ENCODE data around the gene MMP2.
A peak's percentile ranks its signal among the peaks of the same experiment; 100 is the strongest.

The MMP2 gene

GRCh38 chr16:55495616-55496289 lies 16.8 kb downstream of the MMP2 start:
- DNase-seq: no peak

DNA sequence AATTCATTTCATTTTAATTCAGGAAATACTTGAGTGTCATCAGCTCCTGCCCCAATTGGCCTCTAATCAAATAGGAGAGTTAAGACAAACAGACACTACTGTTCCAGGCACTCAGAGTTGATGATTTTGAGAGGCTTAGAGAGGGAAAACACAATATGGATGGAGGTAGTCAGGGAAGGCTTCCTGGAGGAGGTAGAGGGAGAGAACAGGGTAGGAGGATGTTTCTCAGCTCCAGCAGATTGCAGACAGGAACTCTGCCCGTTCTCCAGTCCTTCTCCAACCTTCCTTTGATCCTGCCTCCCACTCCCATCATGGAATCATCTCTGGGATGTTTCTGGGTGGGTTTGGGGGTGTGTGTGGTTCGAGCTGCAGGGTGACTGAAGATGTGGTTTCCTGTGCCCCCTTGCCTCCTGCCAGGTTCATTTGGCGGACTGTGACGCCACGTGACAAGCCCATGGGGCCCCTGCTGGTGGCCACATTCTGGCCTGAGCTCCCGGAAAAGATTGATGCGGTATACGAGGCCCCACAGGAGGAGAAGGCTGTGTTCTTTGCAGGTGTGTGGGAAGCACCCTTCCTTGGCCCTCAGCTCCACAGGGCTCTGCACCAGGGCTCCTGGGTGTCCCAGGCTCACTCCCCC lies 17.6 kb downstream of the MMP2 start:
- no peak for DNase-seq

- no peak for DNase-seq
Observed at GRCh38 chr16:55497558-55497957, 18.6 kb downstream of the MMP2 start.

GRCh38 chr16:55498101-55498500 lies 19.1 kb downstream of the MMP2 start:
- no peak for DNase-seq

- no peak for DNase-seq
Observed at GRCh38 chr16:55499281-55499680, 20.3 kb downstream of the MMP2 start.

DNA sequence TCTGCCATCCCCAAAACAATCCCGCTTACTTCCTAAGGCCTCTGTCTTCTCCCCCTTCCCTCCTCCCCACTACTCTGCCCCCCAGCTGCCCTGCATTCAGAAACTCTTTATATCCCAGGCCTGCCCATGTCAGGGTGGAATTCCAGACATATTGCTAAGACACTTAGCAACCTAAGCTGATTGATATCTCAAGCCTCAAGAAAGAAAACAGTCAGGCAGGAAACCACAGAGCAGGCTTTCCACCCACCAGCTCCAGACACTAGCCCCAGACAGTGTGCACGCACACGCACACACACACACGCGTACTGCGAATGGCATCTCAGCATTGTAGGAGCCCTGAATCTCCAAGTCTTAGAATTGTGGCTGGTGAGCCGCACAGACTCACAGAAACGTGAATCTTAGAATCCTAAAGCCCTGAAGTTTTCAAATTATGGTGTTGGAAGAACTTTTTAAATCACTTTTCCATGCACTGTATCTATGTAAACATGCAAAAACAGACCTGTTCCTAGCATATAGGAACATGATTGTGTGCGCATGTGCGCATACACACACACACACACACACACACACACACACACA lies 21.0 kb downstream of the MMP2 start:
- DNase-seq: peak in 1 of 2 donors; percentile 34

- no peak for DNase-seq
Observed at GRCh38 chr16:55500530-55501011, 21.6 kb downstream of the MMP2 start.

GRCh38 chr16:55501549-55502322 lies 22.7 kb downstream of the MMP2 start:
- DNase-seq: no peak

- DNase-seq: no peak
Observed at GRCh38 chr16:55502801-55503366, 23.9 kb downstream of the MMP2 start.

DNA sequence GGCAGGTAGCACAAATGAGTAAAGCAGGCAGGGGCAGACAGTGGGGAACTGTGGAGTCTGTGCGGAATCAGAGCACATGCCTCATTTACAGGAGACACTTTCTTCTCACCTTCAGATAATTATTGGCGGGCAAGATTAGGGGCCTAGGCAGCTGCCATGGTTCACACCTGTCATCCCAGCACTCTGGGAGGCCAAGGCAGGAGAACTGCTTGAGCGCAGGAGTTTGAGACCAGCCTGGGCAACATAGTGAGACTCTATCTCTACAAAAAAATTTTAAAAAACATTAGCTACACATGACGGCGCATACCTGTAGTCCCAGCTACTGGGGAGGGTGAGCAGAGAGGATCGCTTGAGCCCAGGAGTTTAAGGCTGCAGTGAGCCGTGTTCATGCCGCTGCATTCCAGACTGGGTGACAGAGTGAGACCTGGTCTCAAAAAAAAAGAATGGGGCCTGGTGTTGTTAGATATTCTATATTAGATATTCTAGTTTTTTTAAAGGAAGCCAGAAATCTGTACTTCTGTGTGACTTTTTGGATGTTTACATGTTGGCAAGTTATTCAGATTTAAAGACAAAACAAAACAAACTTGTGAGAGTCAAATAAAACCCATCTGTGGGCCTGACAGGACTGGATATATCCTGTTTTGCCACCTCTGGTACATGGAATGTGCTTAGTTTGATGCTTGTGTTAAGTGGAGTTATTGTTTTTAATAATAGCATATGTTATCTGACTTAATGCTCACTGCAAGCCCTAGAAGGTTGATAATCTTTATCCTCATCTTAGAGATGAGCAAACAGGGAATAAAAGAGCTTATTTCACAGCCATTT lies 24.9 kb downstream of the MMP2 start:
- DNase-seq: no peak

- no peak for DNase-seq
Observed at GRCh38 chr16:55505333-55506015, 26.5 kb downstream of the MMP2 start.

GRCh38 chr16:55506083-55506482 lies 27.1 kb downstream of the MMP2 start:
- DNase-seq: no peak

DNA sequence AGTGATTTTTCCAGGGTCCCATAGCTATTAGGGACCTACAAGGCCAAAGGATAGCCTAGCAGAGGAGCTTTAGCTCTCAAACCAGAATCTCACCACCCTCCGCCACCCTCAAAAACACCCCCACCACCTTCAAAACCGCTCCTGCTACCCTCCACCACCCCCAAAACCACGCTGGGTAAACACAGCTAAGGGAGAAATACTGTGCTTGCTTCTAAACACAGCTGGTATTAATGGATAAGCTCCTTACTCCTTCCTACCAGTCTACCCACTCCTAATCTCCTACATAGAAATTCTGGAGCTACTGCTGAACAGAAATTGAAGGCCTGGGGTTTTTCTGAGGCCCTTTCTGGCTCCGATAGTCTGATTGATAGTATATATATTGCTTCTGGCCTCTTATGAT lies 27.7 kb downstream of the MMP2 start:
- no peak for DNase-seq

DNA sequence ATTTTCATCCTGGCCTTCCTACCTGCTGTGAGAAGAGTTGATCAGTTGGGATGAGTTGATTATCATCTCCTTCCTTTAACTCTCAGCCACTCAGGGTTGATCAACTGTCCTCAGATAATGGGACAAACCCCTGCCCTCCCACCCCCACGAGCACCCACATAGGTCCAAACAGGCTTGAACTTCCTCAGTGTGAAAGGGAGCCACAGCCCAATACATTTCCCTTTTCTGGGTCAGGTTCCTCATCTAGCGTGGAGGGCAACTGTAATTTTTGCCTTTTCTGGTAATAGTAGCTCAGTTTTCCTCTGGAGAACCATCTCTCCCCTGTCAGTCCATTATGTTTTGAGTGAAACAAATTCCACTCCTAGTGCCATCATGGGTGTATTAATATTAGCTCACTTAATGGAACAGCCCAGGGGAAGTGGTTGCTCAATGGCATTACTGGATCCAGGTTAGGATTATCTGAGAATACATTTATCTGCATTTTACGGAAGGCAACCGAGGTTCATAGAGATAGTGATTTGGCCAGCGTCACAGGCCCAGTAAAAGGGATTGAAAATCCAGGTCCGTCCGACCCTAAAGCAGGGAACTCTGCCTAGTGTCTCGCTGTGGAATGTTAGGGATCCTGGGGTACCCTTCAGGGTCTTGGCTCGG lies 29.4 kb downstream of the MMP2 start:
- DNase-seq: no peak

GRCh38 chr16:55508941-55509931 lies 30.2 kb downstream of the MMP2 start, which contains the start of gene LPCAT2:
Gene LPCAT2, plus strand, starts transcription at chr16:55509072. Its CDS starts 110 bp downstream, at chr16:55509182.
- DNase-seq: peak; percentile 33 to 63

DNA sequence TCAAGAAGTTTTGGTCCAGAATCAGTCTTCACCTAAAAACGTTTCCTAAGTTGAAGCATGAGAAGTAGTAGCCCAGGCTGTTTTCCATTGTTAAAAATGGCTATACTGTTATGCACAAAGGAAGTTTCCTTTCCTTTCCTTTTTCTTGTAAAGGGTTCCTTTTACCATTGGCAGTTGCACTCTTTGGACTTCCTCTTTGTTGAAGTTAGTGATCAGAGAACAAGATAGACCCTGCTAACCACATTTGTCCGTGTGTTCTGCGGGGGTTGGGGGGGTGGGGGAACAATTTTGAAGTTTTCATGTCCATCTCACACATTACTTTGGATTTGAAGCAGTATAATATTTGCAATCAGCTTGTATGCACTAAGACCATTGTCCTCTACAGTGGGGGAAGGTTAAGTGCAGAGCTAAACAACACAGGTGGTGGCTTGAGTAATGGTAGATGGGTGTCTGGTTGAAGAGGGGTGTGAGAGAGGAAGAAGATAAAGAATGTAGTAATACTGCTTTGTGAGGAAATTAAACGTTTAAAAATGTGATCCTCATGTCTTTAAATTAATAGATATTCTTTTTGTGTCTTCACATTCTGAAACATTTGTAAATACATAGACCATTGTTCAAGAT lies 31.3 kb downstream of the MMP2 start:
- no peak for DNase-seq

- no peak for DNase-seq
Observed at GRCh38 chr16:55512941-55513340, 33.9 kb downstream of the MMP2 start.

DNA sequence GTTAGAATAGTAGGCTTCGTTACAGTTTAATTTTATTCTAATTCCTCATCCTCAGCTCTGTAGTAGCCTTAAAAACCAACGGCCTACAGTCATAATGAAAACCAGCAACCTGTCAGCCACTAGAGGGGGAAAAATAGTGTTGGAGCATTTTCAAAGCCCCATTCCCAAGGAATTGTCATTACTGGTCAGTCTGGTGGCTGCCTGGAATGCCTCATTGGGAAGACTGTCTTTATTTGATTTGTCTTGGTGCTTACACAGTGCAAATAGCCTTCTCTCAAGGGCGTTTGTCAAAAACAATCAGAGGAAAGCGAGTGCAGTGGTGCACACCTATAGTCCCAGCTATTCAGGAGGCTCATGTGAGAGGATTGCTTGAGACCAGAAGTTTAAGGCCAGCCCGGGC lies 34.6 kb downstream of the MMP2 start:
- DNase-seq: no peak

- no peak for DNase-seq
Observed at GRCh38 chr16:55515111-55515510, 36.1 kb downstream of the MMP2 start.

Measured in stimulated activated CD4-positive, alpha-beta T cell treated with anti-CD3 and anti-CD28 coated beads, Interleukin-2, amount 100 ng/mL, for 24 hours (primary cell).